SU-DHL-6 (cell line): ENCODE data around the gene BLCAP.

Experiments
- CTCF ChIP-seq: fragments of 200-600 bp; sonication (generic); IDR thresholded peaks from one replicate; pipeline ENCODE4 v1.5.1; 2017; ENCODE audit warnings: antibody characterized with exemption, mild to moderate bottlenecking, low read length, moderate library complexity; ENCODE audit not compliant: insufficient read depth, poor library complexity, severe bottlenecking
- EZH2phosphoT487 ChIP-seq: fragments of 200-600 bp; sonication (generic), shearing (Covaris generic); conservative IDR thresholded peaks from 2 replicates; pipeline ENCODE4 v1.6.1; 2018; ENCODE audit warnings: mild to moderate bottlenecking, antibody characterized with exemption, low read length, moderate library complexity, mixed read lengths

- no peak for TF ChIP-seq CTCF
- no peak for TF ChIP-seq EZH2phosphoT487
These were observed 2.4 kb upstream of the BLCAP start for GRCh38 chr20:37529968-37530600.
